Medulla oblongata (tissue), 1 donor: ENCODE measurements around the gene PPP6R2.
"Not testable (repeated sequence)": the region's sequence is repeated elsewhere in the genome, so short reads cannot be mapped to it uniquely, and the experiment has no call there.

Experiments
- DNase-seq: peaks from one replicate; pipeline ENCODE4 v3.0.0-alpha.2; 2015; ENCODE audit errors: extremely low spot score

PPP6R2 gene

GRCh38 chr22:50432131-50432876, 89.2 kb downstream of the PPP6R2 start:
- DNase-seq, result no peak

GRCh38 chr22:50432877-50433510, 89.9 kb downstream of the PPP6R2 start:
- DNase-seq, result not testable (repeated sequence)

DNA sequence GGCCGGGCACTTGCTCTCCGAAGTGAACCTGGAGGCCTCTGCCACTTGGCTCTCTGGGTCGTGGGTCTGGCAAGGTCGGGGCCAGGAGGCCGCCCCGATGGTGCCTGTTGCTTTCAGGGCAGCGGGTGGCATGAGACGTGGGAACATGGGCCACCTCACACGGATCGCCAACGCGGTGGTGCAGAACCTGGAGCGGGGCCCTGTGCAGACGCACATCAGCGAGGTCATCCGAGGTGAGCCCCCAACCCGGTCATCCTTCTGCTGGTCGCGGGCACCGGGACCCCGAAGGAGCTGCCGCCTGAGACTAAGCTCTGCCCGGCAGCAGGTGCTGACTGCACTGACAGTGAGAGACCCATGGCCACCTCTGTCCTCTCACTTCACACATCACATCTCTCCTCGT, 91.7 kb downstream of the PPP6R2 start:
- DNase-seq, result no peak

DNA sequence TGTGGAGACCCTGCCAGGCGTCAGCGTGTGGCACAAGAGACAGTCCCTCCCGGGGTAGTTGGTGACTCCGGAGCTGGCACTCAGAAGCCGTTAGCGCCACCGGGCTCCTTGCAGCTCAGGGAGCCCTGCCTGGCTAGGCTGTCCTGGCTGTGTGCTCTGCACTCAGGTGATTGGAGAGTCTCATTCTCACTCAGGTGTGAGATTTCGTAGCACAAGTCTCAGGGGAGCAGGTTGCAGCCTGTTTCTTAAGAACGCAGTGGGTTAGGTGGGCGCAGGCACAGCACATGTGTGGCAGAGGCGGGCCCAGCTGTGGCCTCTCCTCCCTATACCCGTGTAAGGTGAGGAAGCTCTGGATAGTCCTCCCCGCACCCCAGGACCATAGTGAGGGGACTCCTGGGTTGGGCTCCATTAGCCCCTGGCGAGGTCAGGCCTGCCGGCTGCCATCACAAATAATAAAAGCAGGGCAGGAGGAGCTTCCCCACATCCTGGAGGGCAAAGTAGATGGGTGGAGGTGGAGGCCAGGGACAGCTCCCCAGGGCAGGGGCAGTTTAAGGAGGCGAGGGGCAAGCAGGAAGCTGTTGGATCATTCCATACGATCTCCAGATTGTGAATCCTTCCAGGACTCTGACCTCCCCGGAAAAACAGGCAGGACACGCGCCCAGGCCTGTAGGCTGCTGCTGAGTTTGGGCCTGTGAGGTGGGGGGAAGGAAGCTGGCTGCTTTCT, 92.3 kb downstream of the PPP6R2 start:
- no peak for DNase-seq

- no peak for DNase-seq
Observed at GRCh38 chr22:50436015-50436830, 93.1 kb downstream of the PPP6R2 start.

DNA sequence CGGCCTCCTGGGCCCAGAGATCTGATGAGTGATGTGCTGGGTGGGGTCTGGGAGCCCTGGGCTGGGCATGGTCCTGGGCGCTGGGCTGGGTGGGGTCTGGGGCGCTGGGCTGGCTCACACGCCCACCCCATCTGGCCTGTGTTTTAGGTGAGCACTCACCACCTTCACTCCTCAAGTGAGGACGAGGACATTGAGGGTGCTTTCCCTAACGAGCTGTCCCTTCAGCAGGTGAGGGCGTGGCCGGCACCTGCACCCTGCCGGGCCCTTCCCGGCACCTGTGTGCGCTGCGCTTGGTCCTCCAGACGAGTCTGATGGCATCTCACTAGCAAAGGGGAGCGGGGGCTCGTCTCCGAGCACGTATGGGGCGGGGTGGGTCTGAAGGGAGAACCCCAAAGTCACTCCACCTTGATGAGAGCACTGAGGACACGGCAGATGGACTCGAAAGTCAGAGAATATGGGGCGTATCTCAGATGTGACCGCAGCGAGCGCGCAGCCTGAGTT, 93.8 kb downstream of the PPP6R2 start:
- no peak for DNase-seq

- no peak for DNase-seq
Observed at GRCh38 chr22:50437511-50438304, 94.6 kb downstream of the PPP6R2 start.

- no peak for DNase-seq
Observed at GRCh38 chr22:50438305-50439275, 95.5 kb downstream of the PPP6R2 start.

GRCh38 chr22:50439314-50439870, 96.3 kb downstream of the PPP6R2 start:
- DNase-seq, result no peak

DNA sequence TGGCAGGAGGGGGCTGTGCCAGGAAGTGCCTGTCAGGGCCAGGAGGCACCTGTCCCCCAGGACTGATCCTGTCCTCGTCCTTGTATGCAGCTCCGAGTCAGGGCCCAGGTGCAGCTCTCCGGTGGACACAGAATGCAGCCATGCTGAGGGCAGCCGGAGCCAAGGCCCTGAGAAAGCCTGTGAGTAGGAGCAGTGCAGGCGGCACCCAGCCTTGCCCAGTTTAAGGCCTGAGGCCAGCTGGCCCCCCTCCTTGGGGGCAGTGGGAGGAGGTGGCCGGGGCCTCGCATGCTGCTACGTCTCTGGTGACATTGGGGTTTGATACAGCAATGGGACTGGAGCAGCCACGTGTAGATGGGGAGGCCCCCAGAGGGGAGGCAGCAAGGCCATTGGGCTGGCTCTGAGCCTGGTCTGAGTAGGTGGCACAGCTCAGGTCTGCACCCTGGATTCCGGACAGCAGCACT, 96.8 kb downstream of the PPP6R2 start:
- DNase-seq, result no peak

DNA sequence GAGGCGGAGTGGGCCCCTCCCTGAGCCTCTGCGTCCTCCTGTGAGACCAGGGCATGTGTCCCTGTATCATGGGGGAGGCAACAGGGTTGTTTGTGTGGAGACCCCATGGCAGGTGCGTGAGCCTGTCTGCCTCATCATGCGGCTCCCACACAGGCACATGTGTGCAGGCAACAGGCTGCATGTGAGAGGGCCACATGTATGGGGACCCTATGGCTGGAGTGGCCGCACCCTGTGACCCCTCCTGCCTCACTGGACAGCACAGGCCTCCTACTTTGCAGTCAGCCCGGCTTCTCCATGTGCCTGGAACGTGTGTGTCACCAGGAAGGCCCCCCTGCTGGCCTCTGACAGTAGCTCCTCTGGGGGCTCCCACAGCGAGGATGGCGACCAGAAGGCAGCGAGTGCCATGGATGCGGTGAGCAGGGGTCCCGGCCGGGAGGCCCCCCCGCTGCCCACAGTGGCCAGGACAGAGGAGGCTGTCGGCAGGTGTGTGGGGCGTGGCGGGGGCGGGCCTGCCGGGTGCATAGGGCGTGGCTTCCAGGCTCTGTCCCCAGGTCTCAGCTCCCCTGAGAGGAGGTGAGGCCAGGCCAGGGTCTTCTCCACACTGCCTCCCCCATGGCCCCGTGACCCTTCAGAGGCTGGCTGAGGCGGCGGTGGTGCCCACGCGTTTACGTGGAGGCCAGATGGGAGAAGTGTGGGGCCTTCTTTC, 97.6 kb downstream of the PPP6R2 start:
- no peak for DNase-seq

DNA sequence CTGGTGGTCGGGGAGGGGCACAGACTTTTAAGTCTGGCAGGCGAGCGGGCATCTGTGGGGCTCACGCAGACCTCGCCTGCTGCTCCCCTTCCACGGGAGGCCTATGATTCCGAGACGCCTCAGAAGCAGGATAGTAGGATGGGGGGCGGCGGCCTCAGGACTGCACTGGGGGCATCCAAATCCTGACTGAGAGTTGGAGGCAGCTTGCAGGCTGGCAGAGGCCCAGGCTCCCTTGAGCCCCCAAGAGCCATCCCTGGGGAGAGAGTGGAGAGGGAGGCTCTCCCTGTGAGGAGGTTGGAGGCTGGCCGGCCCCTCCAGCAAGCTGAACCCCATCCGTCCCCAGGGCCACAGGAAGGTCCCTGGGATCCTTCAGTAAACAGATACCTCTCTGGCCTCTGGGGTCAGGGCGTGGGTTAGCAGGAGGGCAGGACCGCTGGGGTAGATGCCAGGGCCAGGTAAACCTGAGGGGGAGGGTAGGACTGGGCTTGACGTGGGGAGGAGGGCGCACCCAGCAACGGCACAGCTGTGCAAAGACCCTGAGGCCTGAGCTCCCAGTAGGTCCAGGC, 98.4 kb downstream of the PPP6R2 start:
- no peak for DNase-seq

DNA sequence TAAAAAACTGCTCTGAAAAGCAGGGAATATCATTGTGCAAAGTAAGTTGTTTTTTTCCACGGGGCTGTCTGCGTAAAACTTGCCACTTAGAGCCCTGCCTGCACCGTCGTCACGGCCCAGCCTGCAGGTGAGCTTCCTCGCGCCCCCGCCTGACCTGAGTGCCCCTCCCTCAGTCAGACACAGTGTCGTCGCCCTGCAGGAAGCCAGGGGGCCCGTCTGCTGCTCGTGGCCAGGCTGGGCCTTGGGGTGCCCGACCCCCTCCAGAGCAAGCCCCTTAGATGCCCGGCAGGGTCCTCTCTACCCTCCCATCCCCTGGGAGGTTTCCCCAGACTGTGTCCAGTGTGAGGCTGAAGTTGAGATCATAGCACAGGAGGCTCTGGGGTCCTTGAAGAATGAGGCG, 100.1 kb downstream of the PPP6R2 start:
- DNase-seq, result no peak

- DNase-seq, result no peak
Observed at GRCh38 chr22:50443801-50444625, 100.9 kb downstream of the PPP6R2 start.

DNA sequence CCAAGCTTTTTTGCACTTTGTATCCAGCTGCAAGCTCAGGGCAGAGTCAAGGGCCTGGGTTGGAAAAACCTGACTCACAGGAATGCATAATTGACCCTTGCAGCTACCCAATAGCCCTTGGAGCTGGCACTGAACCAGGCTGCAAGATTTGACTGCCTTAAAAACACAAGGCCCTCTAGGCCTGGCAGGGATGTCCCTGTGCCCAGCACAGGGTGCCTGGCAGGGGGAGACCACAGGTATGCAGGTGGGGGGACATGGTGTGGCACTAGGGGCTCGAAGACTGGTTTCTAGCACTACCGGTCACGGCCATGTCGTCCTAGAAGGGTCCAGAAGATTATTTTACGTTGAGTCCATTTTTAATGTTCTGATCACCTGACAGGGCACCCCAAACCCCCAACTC, 101.5 kb downstream of the PPP6R2 start:
- DNase-seq, result no peak

DNA sequence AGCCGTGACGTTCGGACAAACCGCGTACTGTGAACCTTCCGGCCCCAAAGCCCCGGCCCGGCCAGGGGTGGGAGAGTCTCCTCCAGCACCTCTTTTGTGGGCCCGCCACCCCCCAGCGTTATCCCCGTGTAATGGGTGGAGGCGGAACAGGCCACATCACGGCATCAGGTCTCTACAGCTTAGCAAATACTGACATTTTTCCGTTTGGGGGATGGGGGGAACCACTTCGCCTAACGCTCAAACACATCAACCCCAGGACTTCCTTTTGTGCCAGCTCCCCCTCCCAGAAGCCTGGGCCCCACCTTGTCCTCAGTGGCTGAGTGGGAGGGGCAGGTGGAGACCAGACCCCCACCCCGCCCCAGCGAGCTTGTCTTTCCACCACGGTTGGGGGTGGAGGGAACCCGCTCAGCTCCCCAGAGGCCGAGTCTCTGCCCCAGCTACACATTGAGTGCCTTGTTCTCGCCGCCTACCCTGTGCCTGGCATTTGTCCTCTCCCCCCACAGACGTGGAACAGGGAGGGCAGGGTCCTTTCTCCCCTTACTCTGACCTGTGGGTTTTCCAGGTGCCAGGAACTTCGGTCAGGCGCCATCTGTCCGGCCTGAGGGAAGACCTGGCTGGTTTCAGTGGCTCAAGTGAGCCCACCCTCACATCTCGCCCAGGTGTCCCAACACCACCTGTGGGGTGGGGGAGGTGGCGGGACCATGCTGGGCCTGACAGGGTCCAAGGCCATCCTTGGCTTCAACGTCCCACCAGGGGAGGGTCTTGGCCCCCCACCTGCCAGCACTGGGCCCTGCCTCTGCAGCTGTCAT, 102.1 kb downstream of the PPP6R2 start:
- no peak for DNase-seq
